ENCODE data around the gene GALNT18. TPM values are rescaled to one million over a fixed set of nuclear protein-coding genes. Genes with fewer than 3 reads are reported as not detected.

GALNT18 gene
- total RNA-seq, 1 donor from 2014 or later, result 39.8 TPM

GRCh38 chr11:11338304-11338703, 283.5 kb downstream of the GALNT18 start:
- no peak overlapping the region for H3K4me3 Mint-ChIP-seq (ENCODE audit: unreplicated experiment)
- H3K4me1 Mint-ChIP-seq (ENCODE audit: unreplicated experiment), result peaks cover 15% of the 10 kb centered on the region
- no peak for TF ChIP-seq CTCF (IDR thresholded peaks at IDR 0.05)
- H3K27me3 Mint-ChIP-seq (ENCODE audit: unreplicated experiment), result no peaks in the 10 kb centered on the region
- H3K9me3 Mint-ChIP-seq (ENCODE audit: unreplicated experiment), result no peaks in the 10 kb centered on the region
- DNase-seq (ENCODE audit: extremely low spot score, unreplicated experiment), result no peak
- peaks cover 41% of the 10 kb centered on the region for H3K36me3 Mint-ChIP-seq (ENCODE audit: unreplicated experiment)
- no peak overlapping the region for H3K27ac Mint-ChIP-seq (ENCODE audit: unreplicated experiment)

- Mint-ChIP-seq H3K36me3 (ENCODE audit: unreplicated experiment) (peaks cover 52% of the 10 kb centered on the region), H3K4me3 (ENCODE audit: unreplicated experiment) (no peak overlapping the region), H3K27me3 (ENCODE audit: unreplicated experiment) (no peaks in the 10 kb centered on the region), H3K9me3 (ENCODE audit: unreplicated experiment) (no peaks in the 10 kb centered on the region), H3K27ac (ENCODE audit: unreplicated experiment) (no peak overlapping the region), H3K4me1 (ENCODE audit: unreplicated experiment) (peaks cover 15% of the 10 kb centered on the region)
- TF ChIP-seq CTCF (IDR thresholded peaks at IDR 0.05), result no peak
- DNase-seq (ENCODE audit: extremely low spot score, unreplicated experiment), result no peak
These were observed 285.1 kb downstream of the GALNT18 start for GRCh38 chr11:11336664-11337063.

DNA sequence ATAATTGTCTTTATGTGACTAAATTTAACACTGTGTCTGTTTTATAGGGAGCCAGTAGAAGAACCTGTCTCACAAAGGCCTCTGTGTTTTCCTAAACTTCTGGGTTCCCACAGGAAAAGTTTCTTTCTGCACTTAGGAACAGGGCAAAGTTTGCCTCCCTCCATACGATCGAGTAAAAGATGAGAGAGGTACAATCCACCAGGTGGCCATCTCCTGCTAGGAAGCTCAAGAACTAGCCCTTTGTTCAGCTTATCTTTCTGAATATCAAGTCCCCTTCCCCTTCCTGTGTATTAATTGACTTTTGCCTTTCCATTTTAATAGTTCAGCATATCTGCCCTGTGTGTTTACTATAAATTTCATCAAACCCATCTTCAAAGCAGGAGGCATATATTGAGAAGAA, 286.8 kb downstream of the GALNT18 start:
- DNase-seq (ENCODE audit: extremely low spot score, unreplicated experiment), result no peak
- H3K27ac Mint-ChIP-seq (ENCODE audit: unreplicated experiment), result no peak overlapping the region
- no peaks in the 10 kb centered on the region for H3K27me3 Mint-ChIP-seq (ENCODE audit: unreplicated experiment)
- H3K36me3 Mint-ChIP-seq (ENCODE audit: unreplicated experiment), result peaks cover 65% of the 10 kb centered on the region
- no peaks in the 10 kb centered on the region for H3K9me3 Mint-ChIP-seq (ENCODE audit: unreplicated experiment)
- H3K4me1 Mint-ChIP-seq (ENCODE audit: unreplicated experiment), result peaks cover 15% of the 10 kb centered on the region
- no peak for TF ChIP-seq CTCF (IDR thresholded peaks at IDR 0.05)
- H3K4me3 Mint-ChIP-seq (ENCODE audit: unreplicated experiment), result no peak overlapping the region

GRCh38 chr11:11334607-11335006, 287.2 kb downstream of the GALNT18 start:
- Mint-ChIP-seq H3K9me3 (ENCODE audit: unreplicated experiment) (no peaks in the 10 kb centered on the region), H3K27me3 (ENCODE audit: unreplicated experiment) (no peaks in the 10 kb centered on the region), H3K27ac (ENCODE audit: unreplicated experiment) (no peak overlapping the region), H3K4me3 (ENCODE audit: unreplicated experiment) (no peak overlapping the region), H3K4me1 (ENCODE audit: unreplicated experiment) (peaks cover 15% of the 10 kb centered on the region), H3K36me3 (ENCODE audit: unreplicated experiment) (peaks cover 63% of the 10 kb centered on the region)
- no peak for TF ChIP-seq CTCF (IDR thresholded peaks at IDR 0.05)
- DNase-seq (ENCODE audit: extremely low spot score, unreplicated experiment), result no peak

- H3K36me3 Mint-ChIP-seq (ENCODE audit: unreplicated experiment), result peaks cover 58% of the 10 kb centered on the region
- DNase-seq (ENCODE audit: extremely low spot score, unreplicated experiment), result no peak
- H3K9me3 Mint-ChIP-seq (ENCODE audit: unreplicated experiment), result no peaks in the 10 kb centered on the region
- H3K27ac Mint-ChIP-seq (ENCODE audit: unreplicated experiment), result no peak overlapping the region
- no peak for TF ChIP-seq CTCF (IDR thresholded peaks at IDR 0.05)
- no peaks in the 10 kb centered on the region for H3K27me3 Mint-ChIP-seq (ENCODE audit: unreplicated experiment)
- peaks cover 6% of the 10 kb centered on the region for H3K4me1 Mint-ChIP-seq (ENCODE audit: unreplicated experiment)
- H3K4me3 Mint-ChIP-seq (ENCODE audit: unreplicated experiment), result no peak overlapping the region
These were observed 289.6 kb downstream of the GALNT18 start for GRCh38 chr11:11332141-11332710.
